GM15510 (cell line): Measurements from ENCODE around the gene PALD1.

Source experiments
- POLR2A ChIP-seq: IDR thresholded peaks from 3 replicates; pipeline ENCODE4 v1.6.1; 2011; ENCODE audit warnings: borderline replicate concordance; ENCODE audit not compliant: insufficient read length; ENCODE audit errors: extremely low read depth

PALD1 gene

DNA sequence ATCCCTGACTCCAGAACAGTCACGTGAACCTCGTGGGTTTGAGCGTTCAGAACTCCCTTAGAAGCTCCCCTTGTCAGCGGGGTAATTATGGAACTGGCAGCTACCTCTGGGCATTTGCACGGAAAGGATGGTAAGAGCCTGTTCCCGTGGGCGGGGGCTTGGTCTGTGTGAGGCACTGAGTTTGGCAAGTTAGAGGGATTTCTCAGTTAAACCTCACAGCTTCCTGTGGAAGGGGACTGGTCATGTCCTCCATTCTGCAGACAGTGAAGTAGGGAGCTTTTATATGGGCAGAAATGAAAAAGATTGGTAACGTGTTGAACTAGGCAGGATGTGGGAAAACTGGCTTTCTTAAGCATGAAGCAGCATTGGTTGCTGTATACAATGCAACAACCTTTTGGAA is 16.0 kb downstream of the PALD1 start:
- no peak for TF ChIP-seq POLR2A

DNA sequence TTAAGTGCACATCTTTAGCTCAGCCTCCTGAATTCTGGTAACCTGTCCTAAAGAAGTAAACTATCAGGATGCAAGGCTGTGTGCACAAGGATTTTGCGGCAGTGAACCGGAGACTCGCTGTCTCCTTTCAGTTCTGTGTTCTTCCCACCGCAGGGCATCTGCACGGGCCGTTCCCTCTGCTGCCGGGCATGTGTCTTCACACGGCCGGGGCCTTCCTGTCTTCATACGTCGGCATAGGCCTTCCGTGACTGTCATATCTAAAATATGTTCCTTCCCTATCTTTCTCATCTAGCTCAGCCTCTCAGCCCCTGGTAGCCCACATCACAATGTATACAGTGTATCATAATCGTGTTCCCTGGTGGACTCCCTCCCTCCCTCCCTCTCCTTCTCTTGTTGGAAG is 16.4 kb downstream of the PALD1 start:
- no peak for TF ChIP-seq POLR2A

DNA sequence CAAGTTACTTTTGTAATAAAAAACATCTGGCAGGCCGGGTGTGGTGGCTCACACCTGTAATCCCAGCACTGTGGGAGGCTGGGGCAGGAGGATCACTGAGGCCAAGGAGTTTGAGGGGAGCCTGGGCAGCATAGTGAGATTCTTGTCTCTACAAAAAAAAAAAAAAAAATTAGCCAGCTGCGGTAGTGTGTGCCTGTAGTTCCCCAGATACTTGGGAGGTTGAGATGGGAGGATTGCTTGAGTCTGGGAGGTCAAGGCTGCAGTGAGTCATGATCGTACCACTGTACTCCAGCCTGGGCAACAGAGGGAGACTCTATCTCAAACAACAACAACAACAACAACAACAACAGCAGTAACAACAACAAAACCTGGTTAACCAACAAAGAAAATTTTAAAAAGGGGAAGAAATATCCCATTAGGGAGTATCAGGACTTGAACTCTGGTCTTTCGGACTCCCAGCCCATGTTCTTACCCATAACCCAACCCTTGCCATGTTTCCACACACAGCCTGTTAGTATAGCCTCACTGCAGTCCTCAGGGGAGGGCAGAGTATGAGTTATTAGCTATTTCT is 17.2 kb downstream of the PALD1 start:
- no peak for TF ChIP-seq POLR2A

DNA sequence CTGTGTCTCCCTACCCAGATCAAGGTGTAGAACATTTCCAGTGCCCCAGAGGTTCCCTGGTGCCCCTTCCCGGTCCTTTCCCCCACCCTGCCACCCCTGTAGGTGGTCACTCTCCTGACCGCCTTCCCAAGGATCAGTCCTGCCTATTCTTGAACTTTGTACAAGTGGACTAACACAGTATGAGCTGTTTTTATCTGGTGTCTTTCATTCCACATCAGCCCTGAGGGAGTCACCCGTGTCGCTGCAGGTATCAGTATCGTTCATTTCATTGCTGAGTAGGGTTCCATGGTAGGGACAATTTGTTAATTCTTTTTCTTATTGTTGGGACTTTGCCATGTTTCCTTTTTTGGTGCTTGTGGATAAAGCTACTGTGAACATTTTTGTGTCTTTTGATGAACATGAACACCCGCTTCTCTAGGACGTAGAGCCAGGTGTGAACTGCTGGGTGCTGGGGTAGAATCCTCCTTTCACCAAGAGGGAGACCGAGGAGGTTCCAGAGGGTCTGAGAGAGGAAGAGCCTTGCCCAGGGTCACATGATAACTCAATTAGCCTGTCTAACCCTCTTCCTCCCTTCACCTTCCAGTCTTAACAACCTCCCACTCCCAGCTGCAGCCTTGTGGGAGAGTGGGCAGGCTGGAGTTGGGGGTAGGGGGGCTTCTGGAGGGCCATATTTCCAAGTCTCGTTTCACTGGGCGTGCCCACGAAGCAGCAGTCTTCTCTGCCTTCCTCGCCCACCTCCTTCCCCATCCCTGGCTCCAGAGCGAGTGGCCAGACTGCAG is 18.0 kb downstream of the PALD1 start:
- TF ChIP-seq POLR2A, result no peak

DNA sequence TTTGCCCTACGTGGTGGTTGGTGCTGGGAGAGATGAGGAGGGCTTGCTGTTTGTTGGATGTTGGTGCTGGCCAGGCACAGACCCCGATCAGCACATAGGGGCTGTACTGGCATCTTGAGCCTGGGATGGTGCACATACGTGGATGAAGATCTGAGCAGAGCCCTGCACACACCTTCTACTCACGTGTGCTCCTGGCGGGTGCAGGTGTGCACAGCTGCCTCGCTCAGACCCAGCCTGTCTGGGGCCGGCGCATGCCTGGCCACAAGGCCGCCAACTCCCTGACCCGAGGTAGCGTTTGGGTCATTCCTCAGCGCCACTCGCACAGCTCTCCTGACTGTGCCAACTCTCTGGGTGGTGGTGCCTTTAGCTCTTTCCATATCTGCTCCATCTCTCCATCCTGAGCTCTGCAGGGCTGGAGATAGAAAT is 18.6 kb downstream of the PALD1 start:
- TF ChIP-seq POLR2A, result no peak

DNA sequence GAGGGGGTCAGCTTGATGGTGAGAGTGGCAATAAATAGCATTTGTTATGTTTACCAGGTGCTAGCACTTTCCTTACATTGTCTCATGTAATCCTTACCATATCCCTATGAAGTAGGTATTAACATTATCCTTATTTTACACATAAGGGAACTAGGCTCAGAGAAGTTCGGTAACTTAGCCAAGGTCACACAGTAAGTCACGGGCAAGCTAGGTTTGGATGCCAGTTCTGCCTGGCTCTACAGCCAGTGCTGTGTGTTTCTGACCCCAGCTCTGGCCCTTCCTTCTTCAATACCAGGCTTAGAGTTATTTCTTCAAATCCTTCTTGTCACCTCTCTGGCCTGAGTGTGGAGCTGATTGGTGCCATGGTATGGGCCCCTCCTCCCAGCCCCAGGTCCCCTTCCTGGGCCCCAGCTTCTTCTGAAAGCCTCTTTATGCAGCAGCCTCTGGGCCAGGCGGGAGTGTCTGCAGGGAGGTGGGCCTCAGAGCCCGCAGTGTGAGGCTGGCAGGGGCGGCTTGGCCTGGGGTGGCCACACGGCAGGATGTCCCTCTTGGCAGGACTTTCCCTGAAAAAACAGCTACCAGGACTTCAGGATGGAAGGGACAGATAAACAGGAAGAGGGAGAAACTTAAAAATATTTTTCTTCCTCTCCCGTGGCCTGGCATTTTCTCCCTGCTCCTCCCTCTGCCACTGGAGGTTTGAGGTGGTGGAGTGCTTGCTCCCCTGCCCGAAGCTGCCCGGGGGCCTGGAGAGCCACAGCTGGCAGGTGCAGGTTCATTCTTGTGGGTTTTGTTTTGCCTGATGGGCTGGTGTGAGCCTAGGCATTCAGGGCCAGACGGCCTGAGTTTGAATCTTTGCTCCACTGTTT is 20.6 kb downstream of the PALD1 start:
- TF ChIP-seq POLR2A, result no peak

DNA sequence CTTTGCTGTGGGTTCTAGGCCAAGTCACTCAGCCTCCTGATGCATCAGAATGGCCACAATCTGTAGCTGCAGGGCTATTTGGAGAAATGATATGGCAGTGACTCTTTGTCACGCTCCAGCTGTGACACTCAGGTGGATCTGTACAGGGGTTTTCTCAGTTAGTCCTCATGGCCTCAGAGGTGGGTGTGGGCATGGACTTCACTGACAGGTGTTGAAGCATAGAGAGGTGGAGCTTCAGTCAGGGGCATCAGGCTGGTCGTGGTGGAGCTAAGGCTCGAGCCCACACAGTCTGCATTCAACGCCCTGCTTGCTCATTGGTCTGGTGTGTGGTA is 21.2 kb downstream of the PALD1 start:
- no peak for TF ChIP-seq POLR2A

DNA sequence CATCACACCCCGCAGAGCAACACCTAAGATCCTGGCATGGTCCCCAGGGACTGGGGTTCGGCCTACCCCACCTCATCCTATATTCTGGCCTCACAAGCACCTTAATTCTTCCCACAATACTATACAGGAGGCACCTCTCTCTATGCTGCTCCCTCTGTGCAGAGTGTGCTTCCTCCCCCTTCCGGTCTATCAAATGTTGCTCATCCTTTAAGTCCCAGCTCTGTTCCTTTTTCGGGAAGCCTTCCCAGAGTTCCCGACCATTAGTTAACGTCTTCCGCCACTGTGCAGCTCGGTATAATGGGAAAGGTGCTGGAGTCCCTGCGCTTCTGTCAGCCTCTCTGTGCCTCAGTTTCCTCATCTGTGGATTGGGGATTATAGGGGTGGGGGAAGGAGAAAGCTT is 21.8 kb downstream of the PALD1 start:
- TF ChIP-seq POLR2A, result no peak

DNA sequence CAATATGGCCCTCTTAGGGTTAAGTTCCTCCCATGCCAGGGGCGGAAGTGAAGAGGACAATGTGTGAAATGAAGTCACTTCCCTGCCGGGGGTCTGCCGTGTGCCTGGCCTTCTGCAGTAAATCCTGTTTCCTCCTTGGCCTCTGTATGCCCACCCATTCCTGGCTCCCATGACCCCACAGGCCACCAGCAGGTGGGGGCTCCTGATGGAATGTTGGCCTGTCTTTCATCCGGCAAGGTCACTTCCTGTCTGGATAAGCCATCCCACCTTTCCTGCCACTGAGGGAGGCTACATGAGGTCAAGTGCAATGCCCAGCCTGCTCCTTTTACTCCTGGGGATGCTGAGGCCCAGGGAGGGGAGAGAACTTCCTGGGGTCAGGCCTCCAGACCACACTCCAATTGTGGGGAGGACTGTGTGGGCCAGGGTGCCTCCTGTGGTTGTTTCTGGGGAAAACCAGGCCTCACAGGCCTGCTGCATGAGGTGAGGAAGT is 22.3 kb downstream of the PALD1 start:
- no peak for TF ChIP-seq POLR2A

DNA sequence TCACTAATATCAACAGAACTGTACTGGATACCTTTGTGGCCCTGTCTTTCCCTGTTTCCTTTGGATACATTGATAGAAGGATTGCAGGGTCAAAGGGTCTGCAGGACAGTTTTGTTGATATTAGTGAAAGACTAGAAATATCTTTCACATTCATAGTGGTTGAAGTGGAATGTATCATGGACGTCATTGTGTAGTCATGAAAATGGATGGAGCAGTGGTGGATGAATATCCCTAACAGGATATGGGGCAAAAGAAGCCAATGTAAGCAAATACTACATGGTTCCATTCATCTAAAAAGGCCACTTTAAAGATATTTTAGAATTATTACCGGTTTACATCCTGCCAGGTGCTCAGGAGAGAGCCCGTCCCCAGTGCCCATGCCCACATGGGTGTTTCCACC is 23.8 kb downstream of the PALD1 start:
- no peak for TF ChIP-seq POLR2A

DNA sequence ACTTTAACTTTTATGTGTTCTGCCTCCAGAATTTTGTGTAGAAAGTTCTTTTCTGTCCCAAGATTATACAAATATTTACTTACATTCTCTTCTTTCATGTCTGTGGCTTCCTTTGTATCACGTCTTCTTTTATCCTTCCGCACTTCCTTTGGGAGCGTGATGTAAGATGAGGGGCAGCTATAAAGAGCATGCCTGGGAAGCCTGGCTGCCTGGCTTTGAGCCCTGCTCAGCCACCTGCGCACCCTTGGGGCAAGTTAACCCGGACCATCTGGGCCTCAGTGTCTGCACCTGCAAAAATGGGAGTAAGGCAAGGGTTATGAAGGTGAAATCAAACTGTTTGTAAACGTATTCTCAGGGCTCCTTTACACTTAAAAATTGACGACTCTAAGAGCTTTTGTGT is 25.2 kb downstream of the PALD1 start:
- TF ChIP-seq POLR2A, result no peak

DNA sequence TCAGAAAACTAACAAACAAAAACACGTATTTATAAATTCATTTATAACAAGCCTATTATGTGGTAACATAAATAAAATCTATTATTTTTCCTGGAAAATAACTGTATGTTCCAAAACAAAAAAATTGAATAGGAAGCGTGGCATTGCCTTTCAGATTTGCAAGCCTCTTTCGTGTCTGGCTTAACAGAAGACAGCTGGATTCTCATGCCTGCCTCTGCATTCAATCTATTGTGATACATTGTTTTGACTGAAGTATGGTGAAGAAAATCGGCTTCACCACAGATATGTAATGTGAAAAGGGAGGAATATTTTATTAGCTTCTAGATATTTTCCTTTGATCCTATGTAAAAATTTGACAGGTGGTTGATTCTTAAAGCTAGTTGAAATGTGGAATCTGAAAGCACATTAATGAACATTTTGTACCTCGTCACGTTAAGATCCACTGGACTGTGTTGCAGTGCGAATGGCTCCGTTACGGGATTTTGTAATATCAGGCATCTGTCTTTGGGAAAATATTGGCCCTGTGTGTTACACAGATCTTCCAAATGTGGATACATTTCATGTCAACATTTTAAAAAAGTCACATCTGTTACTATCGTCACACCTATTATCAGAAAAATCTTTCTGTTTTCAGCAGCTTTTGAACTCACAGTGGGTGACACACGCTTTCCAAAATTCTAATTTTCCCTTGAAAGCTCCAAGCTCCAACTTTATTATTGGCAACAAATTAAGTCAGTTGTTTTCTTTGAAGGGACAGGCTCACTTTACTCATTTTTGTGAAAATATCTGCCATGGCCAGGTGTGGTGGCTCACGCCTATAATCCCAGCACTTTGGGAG is 26.2 kb downstream of the PALD1 start:
- no peak for TF ChIP-seq POLR2A

DNA sequence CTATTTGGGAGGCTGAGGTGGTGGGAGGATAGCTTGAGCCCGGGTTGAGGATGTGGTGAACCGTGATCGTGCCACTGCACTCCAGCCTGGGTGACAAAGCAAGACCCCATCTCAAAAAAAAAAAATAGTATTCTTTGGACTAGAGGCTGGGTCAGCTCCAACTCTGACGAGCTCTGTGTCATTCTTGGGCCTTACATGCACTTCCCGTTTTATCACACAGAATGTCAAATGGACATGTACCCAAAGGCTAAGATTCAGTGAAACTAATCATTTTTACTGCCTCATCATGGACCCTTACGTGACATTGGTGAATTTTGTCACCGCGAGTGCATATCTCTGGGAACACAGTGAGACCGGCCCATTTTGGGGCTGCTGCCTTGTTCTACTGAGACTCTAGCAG is 27.3 kb downstream of the PALD1 start:
- TF ChIP-seq POLR2A, result no peak

DNA sequence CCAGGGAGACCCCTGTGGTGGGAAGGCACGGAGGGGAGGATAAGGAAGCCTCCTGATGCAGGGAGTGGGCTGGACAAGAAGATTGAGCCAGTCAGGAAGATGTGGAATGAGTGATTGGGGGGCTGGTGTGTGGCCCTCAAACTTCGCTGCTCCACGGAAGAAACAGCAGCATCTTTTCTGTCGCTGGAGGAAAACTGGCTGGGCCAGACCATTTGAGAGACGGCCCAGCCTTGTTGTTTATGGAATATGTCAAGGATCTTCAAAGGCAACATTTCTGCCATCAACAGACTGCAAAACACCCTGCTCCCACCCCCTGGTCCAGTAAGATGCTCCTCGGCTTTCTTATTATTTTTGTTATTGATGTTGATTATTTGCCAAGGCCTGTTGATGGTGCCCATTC is 29.4 kb downstream of the PALD1 start:
- no peak for TF ChIP-seq POLR2A
